Fibroblast of skin of back (primary cell): ENCODE measurements around the gene LMNB1.

ENCODE experiments used
- DNase-seq: peaks from one replicate; pipeline ENCODE4 v3.0.0-alpha.2; 2013

Gene LMNB1

DNA sequence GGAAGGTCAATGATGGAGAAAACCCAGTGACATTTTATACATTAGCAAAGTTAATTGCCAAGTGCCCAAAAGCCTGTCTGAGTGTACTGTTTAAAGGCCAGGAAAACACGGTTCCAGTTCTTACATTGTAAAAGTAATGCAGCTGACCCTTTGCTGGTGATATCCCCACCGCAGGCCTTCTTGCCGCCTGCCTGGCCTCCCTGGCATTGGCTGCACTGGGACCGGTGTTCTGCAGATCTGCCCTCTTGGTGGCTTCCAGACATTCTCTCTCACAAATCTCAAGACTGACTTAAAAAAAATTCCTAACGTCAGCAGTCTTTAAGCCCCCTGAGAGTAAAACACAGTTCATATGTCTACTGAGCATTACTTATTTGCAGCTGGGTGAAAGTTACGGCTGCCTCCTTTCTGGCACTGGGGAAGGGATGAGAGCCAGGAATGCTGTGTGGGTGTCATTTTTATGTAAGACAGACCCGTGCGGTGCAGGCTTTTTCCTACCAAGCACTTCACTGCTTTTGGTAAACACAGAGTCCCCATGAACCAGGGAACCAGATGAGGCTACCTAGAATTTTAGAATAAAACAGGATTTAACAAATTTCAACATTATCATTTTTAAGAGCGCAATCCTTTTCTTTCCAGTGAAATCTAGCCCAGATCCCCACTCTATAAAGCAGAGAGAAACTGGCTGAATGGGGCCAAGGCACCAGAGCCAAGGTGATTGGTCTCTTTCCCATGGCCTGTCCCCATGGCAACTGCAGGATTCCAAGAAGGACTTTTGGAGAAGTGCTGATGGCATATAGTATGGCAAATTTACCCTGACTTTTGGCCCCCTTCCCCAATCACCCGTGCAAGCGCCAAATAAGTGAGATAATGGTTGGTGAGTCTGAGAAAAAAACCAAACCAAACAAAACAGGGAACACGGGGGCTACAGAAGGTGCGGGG is 80.8 kb downstream of the LMNB1 start:
- no peak for DNase-seq

DNA sequence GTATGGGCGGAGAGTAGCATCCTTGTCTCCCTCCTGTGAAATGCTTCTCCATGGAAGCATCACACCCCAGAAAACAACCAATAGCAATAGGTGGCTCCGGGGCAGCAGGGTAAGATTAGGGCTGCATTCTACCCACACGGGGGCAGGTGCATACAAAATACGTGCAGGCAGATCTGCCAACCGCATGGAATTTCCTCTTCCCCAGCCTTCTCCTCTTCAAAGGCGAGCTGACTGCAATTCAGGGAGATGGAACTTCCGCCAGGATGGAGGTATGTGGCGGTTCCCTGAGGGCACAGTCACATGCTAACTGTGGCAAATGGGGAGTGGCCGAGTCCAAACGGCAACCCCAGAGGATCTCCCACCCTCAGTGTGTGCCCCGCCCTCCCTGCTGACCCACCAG is 81.5 kb downstream of the LMNB1 start:
- DNase-seq, result no peak

DNA sequence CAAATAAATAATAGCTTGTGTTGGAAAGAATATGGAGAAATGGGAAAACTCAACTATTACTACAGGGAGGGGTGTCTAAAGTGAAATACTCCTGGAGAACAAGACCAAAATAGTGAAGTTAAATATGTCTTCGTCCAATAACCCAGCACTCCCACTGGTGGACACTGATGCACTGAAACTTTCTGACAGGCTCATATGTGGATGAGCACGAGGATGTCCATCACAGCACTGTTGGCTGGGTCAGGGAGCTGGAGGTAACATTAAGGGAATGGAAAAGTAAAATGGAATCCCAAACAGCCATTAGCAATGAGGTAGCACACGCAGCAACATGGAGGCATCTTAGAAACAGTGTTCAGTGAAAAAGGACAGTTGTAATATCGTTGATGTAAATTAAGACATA is 86.5 kb downstream of the LMNB1 start:
- DNase-seq, result no peak

DNA sequence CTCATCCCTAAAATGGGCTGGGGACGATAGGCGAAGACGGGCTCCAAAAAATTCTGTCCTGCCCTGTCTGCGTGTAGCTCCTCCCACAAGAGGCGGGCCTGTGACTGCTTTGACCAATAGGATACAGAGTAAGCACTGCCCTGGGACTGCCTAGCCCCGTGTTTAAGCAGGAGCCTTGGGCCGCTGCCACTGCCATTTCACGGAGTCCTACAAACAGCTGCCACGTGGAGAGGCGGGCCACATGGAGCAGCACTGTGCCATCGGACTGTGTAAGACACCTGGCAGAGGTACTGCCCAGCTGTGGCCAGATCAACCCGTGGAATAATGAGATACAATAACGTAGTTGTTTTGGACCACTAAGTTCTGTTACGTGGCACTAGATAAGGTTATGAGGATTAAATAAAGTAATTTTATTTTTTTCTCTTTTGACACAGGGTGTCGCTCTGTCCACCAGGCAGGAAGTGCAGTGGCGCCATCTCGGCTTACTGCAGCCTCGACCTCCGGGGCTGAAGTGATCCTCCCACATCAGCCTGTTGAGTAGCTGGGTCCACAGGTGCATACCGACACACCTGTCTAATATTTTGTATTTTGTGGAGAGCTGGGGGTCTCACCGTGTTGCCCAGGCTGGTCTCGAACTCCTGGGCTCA is 87.2 kb downstream of the LMNB1 start:
- DNase-seq, result no peak

DNA sequence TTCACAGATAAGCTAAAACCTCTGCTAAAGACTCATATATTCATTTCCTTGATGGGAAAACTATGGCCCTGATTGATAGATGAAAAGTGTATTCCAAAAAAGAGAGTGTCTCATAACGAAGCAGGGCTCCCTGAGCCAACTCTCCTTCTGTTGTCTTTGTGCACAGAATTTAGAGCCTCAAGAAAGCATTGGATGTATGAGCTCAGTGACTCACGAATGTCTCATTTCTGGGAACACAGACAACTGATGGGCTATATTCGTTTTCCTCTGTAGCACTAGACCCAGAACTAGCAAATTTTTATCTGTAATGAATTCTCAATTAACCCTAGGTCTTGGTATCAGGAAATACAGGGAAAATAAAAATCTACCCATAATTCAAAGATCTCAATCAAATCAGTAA is 88.4 kb downstream of the LMNB1 start:
- peak; percentile 68 for DNase-seq

DNA sequence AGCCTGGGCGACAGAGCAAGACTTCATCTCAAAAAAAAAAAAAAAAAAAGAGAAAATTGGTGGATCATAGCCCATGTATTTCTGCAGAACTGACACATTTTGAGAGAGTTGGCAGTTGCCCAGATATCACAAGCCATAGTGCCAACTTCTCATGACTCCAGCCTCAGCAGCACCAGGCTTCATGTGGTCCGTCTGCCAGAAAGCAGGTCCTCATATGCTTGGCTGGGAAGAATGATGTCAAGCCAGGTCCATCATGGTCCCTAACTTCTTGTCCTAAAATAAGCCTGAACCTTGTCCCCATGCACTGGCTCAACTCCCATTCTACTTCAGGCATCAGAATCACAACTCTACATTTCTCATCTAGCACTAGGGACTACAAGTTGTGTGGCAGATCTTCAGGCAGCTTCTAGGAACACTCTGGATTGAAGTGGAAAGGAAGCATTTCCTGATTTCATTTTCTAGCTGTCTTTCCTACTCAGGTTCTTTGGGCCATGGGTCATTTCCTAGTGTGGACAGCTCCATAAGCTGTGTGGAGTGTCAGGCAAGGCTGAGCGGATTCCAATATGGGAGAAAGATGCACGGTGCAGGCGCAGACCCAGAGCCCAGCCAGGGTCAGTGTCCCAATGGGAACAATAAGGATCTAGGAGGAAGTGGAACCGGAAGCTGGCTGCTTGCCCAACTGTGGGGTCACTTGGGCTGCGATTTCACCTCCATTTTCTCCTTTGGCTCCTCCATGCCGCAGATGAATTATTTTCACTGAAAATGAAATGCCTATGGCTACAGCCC is 90.1 kb downstream of the LMNB1 start:
- no peak for DNase-seq

DNA sequence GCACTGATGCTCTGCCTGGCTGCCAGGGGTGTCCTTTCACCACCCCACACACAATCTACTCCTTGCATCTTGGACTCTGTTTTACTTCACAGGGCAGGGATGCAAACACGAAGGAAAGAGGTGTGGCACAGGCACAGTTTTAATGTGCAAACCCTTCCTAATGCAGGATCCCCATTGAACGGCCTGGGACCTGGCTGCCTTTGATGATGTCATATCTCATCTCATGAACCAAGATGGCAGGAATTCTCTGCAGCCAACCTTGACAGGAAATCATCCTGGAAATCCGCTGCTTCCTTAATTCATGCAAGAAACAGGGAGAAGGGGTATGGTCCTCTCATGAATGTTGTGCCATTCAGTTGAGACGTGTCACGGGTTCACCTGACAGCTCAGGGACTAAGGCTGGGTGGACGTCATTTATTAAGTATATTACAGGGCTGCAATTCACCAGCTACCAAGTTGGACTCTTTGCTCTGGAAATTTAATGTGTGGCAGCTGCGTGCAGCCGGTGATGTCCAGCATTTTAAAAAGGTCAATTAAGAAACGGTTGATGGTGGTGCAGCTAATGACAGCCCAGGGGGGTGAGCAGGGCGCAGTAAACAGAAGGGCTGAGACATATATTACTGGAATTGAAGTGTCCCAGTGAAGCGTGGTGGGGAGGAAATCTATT is 91.5 kb downstream of the LMNB1 start:
- no peak for DNase-seq

DNA sequence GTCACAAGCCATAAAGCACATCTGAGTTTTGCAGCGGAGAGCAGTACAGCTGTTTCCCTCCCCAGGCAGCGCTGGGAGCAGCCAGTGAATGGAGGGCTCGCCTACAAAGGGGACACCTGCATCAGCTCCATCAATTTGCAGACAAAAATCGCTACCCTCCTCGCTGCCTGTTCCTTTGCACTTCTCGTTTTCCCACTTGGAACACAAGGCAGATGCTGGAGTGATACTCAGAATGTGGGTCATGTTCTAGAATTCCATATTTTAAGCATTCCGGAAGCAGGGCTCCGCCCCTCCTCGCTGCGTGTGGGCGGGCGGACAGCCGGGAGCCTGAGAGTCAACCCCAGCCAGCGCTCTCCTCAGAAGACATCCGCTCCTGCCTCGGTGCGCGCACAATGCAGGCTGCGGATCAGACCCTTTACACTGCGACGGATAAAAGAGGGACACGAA is 92.1 kb downstream of the LMNB1 start:
- peak; percentile 59 for DNase-seq

DNA sequence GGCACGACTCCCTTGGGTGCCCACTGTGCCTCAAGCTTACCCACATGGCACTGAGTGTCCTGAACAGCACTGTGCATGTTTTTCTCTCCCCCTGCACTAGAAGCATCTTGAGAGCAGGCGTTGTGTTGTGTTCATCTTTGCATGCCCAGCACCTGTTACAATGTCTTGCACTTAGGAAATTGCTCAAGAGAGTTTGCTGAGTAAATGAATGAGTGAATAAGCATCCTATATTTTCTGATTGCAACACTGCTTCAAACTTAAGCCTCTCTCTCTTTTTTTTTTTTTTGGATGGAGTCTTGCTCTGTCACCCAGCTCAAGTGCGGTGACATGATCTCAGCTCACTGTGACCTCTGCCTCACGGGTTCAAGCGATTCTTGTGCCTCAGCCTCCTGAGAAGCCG is 94.5 kb downstream of the LMNB1 start:
- no peak for DNase-seq

DNA sequence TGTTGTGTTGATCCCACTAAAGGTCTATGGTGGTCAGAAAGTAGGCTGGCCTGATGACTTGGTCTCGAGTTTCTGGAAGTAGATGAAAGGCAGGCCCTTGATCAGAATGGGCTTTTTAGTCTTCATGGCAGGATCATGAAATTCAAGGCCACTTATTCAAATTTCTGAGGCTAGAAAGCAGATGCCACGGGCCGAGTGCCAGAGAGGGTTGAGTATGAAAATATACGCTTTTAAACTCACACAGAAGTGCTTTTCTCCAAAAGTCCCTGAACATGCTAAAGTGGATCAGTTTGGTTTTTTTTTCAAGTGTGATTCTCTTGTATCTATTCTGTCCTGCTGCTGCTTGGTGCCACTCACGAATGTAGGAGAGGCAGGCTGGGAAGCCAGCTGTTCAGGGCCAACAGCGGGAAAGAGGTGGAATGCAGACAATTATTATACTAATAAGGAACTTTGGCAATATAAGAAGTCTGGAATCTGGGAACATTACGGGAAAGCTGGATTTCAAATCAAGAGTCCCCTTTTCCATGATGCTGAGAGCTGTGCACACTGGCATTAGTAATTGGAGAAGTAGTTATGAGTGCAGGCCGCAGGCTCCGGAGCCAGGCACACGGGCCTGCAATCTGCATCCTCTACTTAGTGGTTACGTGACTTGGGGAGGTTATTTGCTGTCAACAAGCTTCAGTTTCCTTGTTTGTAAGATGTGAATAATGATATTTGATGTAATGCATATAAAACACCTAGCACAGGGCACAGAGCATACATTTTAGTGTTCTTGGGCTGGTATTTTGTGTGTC is 95.8 kb downstream of the LMNB1 start:
- DNase-seq, result no peak

DNA sequence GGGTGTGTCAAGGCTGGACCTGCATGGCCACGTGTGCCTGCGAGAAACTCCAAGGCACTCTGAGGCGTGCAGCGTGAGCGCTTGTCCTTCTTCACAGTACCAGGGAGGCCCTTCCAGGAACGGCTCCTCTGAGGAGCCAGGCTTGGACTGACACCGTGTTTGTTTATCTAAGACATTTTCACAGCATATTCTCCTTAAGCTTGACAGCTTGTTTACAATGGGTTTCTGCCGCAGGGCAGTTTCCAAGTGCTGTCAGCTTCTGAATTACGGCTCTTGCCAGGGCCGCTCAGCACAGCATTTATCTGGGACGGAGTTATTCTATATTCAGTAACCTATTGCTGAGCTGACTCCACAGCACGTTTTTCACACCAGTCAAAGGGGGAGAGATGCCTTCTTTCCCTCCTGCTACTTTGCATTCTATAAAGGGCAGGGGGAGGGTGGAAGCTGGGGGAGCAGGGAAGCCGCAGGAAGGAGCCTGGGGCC is 98.4 kb downstream of the LMNB1 start:
- DNase-seq, result no peak

DNA sequence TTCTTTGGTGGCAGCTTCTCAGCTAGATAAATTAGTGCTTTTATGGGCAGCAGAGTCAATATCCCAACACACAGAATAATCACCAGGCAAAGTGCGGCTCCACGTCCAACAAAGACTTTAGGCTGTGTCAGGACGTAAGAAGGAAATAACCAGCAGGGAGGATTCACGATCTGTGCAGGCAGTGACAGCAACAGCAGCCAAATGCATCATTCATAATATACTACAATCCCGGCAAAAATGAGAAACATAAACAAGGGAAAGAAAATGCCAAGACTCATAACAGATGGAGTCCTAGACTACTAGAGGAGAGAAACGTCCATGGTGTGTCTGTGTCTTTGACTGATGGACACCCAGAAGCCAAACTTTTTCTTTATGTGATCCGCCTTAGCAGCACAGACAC is 100.7 kb downstream of the LMNB1 start:
- no peak for DNase-seq

DNA sequence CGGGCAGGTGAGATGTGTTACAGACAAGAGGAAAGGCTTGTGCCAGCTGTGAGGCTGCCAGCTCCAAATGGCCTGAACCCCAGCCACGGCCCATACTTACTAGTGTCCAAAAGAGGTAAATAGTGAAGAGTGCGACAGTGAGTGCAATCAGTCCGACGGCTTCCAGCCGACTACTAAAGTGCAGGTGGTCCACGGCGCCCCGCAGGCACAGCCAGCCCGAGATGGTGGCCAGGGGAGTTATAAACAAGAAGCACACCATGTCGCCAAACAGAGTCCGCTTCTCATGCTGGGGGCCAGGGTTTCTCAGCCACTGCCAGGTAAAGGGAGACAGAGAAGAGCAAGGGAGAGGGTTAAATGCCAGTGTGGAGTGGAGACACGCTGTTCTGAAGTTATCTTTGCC is 101.1 kb downstream of the LMNB1 start:
- no peak for DNase-seq

DNA sequence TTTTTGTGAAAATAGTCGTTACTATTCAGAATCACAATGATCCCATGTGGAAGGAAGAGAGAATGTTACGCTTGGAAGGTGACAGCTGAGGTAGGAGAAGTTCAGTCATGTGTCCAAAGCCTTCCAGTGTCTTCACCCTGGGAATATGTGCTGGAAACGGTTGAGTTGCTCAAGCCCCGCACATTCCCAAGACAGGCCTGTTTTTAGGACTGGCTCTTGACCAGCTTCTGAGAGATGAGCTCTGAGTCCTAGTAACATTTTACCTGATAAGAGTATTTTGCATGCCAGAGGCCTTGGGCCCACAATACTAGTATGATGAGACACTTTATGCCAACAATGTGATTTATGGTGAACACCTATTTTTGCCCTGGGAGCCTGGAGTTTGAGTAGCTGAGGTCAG is 101.7 kb downstream of the LMNB1 start:
- DNase-seq, result no peak

DNA sequence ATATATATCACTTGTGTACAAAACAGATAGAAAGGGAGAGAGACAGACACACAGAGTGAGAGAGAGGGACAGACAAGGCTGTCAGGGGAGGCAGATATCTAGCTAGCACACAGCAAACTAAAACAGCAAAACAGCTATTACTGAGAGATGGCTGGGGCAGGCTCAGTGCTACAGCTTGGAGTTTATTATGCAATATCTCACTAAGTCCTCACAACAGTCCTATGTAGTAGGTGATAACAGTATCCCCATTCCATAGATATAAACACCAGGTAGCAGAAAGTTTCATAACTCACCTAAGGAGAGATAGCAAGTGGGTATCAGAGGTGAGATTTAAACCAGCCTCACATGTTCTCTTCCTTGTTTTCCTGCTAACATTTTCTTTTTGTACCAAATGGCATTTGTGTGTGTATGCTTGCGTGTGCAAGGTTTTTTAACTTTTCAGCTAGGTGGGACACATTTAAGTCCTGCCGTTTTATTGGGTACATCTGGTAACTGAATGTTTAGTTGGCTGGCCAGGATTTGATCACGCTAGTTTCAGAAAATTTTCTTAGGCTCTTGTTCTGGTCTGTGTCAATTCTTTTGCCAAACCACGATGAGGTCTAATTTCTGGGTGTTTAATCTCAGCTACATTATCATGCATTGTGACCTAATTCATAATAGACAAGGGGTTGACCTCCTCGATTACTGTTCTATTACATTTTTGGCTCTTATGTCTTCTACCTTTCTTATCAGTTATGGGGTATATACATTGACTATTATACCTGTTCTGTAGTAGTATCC is 105.1 kb downstream of the LMNB1 start:
- no peak for DNase-seq

DNA sequence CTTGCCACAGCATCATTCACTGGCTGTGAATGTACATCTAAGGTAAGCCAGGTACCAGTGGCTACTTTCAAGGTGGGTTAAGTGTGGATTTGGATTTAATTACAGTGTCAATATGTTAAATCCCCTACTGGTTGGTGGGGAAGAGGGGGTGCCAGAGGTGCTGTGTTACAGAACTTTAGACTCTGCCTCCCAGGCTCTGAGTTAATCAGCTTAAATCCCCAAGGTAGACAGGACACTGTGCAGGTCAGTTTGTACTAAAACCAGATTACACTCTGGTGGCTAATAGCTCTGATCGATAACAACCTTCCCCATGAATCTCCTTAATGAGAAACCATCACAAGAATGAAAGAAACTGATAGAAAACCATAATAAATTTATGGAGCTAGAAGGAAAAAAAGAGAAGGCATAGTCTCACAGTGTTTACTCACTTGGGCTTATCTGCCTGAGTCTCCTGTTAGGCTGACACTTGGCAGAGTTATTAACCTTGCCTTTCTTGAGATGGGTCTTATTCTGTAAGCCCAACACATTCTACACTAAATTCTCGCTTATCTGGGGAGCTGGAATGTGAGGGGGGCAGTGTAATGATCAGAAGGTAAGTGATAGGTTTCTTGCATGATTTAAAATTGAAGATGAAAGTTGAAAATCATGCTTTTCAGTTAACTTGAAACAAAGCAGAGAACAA is 106.8 kb downstream of the LMNB1 start:
- no peak for DNase-seq

DNA sequence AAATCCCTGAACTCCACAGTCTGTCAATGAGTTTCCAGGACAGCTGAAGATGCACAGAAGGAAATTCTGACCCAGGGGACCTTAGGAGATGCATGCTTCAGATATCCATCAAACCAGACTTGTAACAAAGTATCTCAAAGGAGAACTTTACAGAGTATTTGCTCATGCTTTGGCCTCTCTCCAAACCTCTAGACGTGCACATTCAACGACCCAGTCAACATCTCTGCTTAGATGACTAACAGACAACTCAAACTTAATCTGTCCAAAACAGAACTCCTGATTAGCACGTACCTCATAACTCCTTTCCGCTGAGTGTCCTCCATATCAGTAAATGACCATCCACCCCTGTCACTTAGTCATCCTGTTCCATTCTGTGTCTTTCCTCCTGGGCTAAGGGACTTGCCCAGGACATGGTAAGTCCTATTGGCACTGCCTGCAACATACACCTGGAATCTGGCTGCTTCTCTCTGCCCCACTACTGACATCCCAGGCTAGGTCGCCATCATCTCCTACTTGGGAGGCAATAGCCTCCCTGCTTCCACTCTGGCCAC is 107.4 kb downstream of the LMNB1 start:
- peak; percentile 79 for DNase-seq
